Activated CD4-positive, alpha-beta T cell treated with anti-CD3 and anti-CD28 coated beads, Interleukin-2, amount 10 ng/mL, durations not matched to agents 7 days and 5 days (primary cell): ENCODE measurements around the gene DOCK7. TPM values are rescaled to one million over a fixed set of nuclear protein-coding genes. Genes with fewer than 3 reads are reported as not detected.

Experiments used
- CTCF ChIA-PET: fragments of 350-600 bp; sonication (Branson Sonifier 250); formaldehyde crosslinking; loops from one replicate; lab custom pipeline; 2021; ENCODE audit warnings: antibody characterized with exemption; lab: Charles Lee
- POLR2A ChIA-PET: fragments of 350-600 bp; sonication (Branson Sonifier 250); formaldehyde crosslinking; loops from one replicate; lab custom pipeline; 2021; ENCODE audit warnings: antibody characterized with exemption; lab: Charles Lee
- DNase-seq: peaks from one replicate; pipeline ENCODE4 v3.0.0-alpha.2; 2020
- H3K27ac Mint-ChIP-seq: one replicate; pipeline ENCODE4 v1.8.0; 2021; ENCODE audit warnings: mild to moderate bottlenecking, moderate library complexity, mixed read lengths
- H3K27me3 Mint-ChIP-seq: one replicate; pipeline ENCODE4 v1.8.0; 2021; ENCODE audit warnings: mixed read lengths
- H3K36me3 Mint-ChIP-seq: one replicate; pipeline ENCODE4 v1.8.0; 2021; ENCODE audit warnings: low read depth, mixed read lengths
- H3K4me1 Mint-ChIP-seq: one replicate; pipeline ENCODE4 v1.8.0; 2021; ENCODE audit warnings: mixed read lengths
- H3K4me3 Mint-ChIP-seq: one replicate; pipeline ENCODE4 v1.8.0; 2021; ENCODE audit warnings: mild to moderate bottlenecking, moderate library complexity, mixed read lengths
- H3K9me3 Mint-ChIP-seq: one replicate; pipeline ENCODE4 v1.8.0; 2021; ENCODE audit warnings: mixed read lengths
- total RNA-seq, 2 experiments: library from RNA; stranded (reverse); gene quantifications; one replicate each; pipeline ENCODE4 v1.2.3, GENCODE V29; 2021

DOCK7 gene
- total RNA-seq, 2 experiments from 2014 or later: 5.0 to 7.5 TPM

DNA sequence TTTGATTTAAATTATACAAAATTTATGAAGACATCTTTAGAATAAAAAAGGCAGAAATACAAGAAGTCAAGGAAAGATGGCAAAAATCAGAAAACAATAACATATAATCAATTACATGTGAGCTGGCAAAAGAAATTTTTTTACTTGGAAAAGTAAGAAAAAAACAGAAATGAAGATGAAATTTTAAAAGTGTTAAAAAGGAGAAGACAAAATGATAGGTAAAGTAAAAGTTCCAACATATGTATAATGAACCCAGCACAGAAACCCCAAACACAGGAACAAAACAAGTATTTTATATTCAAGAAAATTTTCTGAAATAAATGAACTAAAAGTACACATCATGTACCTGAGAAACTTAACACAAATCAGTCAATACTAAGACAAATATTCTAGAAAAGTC is 188.0 kb downstream of the DOCK7 start:
- no peaks in the 10 kb centered on the region for H3K36me3 Mint-ChIP-seq
- H3K4me1 Mint-ChIP-seq: no peaks in the 10 kb centered on the region
- no peak overlapping the region for H3K4me3 Mint-ChIP-seq
- ChIA-PET CTCF (no interaction called here), POLR2A (no interaction called here)
- H3K9me3 Mint-ChIP-seq: no peaks in the 10 kb centered on the region
- H3K27ac Mint-ChIP-seq: no peak overlapping the region
- no peaks in the 10 kb centered on the region for H3K27me3 Mint-ChIP-seq
- no peak for DNase-seq

DNA sequence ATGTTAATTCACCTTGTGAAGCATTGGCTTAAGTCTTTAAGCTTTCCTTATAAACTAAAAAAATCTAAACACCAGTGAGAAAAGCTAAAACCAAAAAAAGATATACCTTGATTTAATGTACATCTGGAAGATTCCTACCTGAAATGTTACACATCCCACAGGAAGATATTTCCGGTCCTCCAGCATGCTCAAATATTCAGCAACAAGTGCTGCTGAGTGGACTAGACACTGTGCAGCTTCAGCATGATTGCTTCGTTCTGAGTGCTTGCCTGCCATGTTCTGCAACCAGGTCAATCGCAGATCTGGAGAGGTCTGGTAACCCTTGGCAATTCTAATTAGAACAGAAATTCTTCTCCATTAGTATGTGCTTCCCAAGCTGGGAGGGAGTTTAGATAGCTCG is 194.0 kb downstream of the DOCK7 start:
- Mint-ChIP-seq H3K27ac (no peak overlapping the region), H3K36me3 (no peaks in the 10 kb centered on the region), H3K27me3 (no peaks in the 10 kb centered on the region), H3K9me3 (no peaks in the 10 kb centered on the region), H3K4me1 (no peaks in the 10 kb centered on the region), H3K4me3 (no peak overlapping the region)
- POLR2A ChIA-PET: no interaction called here
- CTCF ChIA-PET: no interaction called here
- DNase-seq: no peak

DNA sequence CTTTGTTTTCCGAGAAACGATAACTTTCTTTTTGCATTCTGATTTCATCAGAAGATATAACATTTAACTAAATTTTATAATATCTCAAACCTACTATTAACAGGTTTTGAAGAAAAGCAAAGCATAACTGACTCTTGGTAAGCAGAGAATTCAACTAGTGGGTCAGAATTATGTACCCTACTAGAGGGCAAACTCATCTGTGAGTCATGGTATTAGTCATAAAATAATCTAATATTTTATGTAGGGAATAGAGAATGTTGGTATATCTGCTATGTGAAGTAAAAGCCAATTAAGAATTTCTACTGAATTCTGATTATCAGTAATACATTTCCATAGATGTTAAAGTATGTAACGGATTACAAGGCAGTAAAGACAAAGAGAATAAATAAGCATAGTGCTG is 194.5 kb downstream of the DOCK7 start:
- CTCF ChIA-PET: no interaction called here

DNA sequence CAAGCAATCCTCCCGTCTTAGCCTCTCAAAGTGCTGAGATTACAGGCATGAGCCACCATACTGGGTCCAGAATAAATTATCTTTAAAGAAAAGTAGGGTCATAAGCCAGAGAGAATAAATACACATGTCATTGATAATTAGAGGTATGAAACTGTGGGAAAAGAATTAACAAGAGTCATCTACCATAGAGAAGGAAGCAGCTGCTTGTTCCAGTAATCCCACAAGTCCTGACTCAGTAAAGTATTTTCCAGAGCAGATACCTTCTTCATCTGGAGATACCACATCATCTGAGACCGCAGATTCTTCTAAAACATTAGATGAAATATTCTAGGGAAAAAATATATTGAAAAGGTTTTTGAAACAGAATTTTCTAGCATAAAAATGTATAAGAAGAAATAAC is 195.7 kb downstream of the DOCK7 start:
- no peak for DNase-seq
- Mint-ChIP-seq H3K27me3 (no peaks in the 10 kb centered on the region), H3K9me3 (no peaks in the 10 kb centered on the region), H3K27ac (no peak overlapping the region), H3K4me3 (no peak overlapping the region), H3K36me3 (no peaks in the 10 kb centered on the region), H3K4me1 (no peaks in the 10 kb centered on the region)
- ChIA-PET CTCF (no interaction called here), POLR2A (no interaction called here)

More for the DNA sequence above, 194.5 kb downstream of the DOCK7 start:
- no peak overlapping the region for H3K4me3 Mint-ChIP-seq
- H3K9me3 Mint-ChIP-seq: no peaks in the 10 kb centered on the region
- no peak for DNase-seq
- H3K27me3 Mint-ChIP-seq: no peaks in the 10 kb centered on the region
- no peak overlapping the region for H3K27ac Mint-ChIP-seq
- H3K4me1 Mint-ChIP-seq: no peaks in the 10 kb centered on the region
- H3K36me3 Mint-ChIP-seq: no peaks in the 10 kb centered on the region
- POLR2A ChIA-PET: no interaction called here

DNA sequence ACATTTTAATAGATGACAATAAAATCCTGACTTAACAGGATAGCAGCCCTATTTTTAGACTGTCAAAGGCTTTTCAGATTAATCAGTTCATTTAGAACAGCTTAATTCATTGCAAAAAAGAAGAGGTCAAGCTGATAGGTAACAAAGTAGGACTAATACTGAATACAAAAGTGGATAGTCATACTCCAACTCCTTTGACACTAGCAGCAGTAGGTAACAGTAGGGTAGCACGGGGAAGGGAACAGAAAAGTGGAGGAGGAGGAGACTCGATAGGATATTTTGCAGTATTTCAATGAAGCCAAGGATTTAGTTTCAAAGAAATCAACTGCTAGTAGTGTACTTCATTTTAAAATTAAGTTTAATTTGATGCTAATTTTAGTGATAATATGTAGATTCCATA is 200.2 kb downstream of the DOCK7 start:
- Mint-ChIP-seq H3K9me3 (no peaks in the 10 kb centered on the region), H3K27ac (no peak overlapping the region), H3K27me3 (no peaks in the 10 kb centered on the region), H3K36me3 (no peaks in the 10 kb centered on the region), H3K4me3 (no peak overlapping the region), H3K4me1 (no peaks in the 10 kb centered on the region)
- ChIA-PET POLR2A (no interaction called here), CTCF (interaction anchor here (0.6 kb wide), 1 partner anchor 180 kb away, joined by 5 read pairs; no protein-coding TSS in a partner anchor)
- DNase-seq: no peak

DNA sequence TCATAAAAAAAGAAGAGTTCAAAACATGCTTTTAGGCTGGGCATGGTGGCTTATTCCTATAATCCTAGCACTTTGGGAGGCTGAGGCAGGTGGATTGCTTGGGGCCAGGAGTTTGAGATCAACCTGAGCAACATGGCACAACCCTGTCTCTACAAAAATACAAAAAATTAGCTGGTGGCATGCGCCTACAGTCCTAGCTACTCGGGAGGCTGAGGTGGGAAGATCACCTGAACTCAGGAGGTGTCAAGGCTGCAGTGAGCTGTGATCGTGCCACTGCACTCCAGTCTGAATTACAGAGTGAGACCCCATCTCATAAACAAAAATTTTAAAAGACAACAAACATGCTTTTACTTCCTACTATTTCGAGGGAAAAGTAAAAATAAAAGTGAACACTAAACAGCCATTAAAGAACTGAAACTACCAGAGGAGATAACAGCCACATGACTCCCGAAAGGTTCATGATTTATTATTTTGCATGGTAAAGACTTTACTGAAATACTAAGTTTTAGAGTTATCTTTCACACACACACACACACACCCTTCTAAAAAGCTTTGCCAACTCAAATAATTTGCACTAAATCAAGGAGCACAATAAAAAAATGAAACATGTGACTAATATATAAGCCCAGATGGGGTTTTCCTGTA is 203.2 kb downstream of the DOCK7 start:
- no peaks in the 10 kb centered on the region for H3K4me1 Mint-ChIP-seq
- no peak for DNase-seq
- no peak overlapping the region for H3K27ac Mint-ChIP-seq
- CTCF ChIA-PET: no interaction called here
- H3K36me3 Mint-ChIP-seq: no peaks in the 10 kb centered on the region
- H3K9me3 Mint-ChIP-seq: no peaks in the 10 kb centered on the region
- H3K4me3 Mint-ChIP-seq: no peak overlapping the region
- POLR2A ChIA-PET: no interaction called here
- H3K27me3 Mint-ChIP-seq: no peaks in the 10 kb centered on the region

DNA sequence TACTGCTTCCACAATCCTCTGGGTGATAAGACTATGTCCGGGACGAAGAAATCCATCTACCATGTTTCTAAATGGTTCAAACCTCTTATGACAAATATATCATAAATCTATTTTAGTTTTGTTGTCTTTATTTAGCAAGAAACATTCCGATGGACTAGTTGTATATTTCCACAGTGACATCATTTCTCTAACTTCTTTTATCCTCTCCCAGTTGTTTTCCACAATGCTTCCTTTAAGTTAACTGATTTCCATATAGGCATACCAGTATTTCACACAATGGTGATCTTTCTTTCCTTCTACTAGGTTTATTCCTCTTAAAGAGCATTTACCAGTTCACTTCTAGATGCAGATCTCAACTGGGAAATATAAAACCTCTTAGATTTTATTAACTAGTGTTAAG is 206.5 kb downstream of the DOCK7 start:
- POLR2A ChIA-PET: no interaction called here
- no peak for DNase-seq
- Mint-ChIP-seq H3K4me1 (no peaks in the 10 kb centered on the region), H3K9me3 (no peaks in the 10 kb centered on the region), H3K4me3 (no peak overlapping the region), H3K27ac (no peak overlapping the region), H3K36me3 (no peaks in the 10 kb centered on the region), H3K27me3 (no peaks in the 10 kb centered on the region)
- CTCF ChIA-PET: no interaction called here

DNA sequence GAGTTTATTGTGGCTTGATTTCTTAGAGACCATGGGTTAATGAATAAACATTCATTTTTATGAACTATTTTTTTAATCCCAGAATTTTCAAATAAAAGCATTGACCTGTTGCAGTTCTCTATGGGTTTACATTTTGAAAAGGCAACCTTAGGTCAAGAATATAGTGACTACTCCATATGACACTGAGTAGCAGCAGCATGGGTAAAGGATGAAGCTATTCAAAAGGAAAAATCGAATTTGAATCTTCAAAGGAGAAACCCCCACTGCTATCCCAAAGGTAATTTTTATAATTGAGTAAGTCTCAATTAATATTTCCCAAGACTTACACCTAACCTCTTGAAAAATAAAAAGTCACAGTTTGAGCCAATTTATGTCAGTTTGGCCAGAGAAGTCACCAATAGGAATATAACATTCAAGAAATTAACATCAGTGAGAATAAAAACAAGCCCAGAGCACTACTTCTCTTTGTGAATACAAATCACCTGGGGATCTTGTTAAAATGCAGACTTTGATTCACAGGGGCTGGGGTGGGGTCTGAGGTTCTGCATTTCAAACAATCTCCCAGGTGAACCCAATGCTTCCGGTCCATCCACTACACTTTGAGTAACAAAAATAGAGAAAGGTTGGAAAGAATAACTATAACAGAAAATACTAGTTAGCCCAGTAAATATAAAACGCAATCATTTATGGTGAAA is 211.5 kb downstream of the DOCK7 start:
- Mint-ChIP-seq H3K27ac (no peak overlapping the region), H3K4me3 (no peak overlapping the region), H3K27me3 (no peaks in the 10 kb centered on the region), H3K4me1 (no peaks in the 10 kb centered on the region), H3K9me3 (no peaks in the 10 kb centered on the region), H3K36me3 (no peaks in the 10 kb centered on the region)
- ChIA-PET CTCF (no interaction called here), POLR2A (no interaction called here)
- DNase-seq: no peak

DNA sequence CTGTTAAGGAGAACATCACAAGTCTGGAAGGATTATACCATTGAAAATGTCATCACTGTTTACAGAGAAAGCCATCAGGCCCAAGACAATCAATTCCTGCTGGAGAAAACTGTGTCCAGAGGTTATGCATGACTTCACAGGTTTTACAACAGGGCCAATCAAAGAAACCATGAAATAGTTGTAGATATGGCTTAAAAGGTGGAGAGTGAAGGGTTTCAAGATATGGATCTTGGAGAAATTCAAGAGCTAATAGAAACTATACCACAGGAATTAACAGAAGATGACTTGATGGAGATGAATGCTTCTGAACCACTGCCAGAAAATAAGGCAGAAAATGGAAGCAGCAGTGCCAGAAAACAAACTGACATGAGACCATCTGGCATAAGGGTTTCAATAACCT is 221.1 kb downstream of the DOCK7 start:
- H3K4me1 Mint-ChIP-seq: no peaks in the 10 kb centered on the region
- ChIA-PET POLR2A (no interaction called here), CTCF (no interaction called here)
- H3K4me3 Mint-ChIP-seq: no peak overlapping the region
- no peaks in the 10 kb centered on the region for H3K9me3 Mint-ChIP-seq
- DNase-seq: no peak
- no peaks in the 10 kb centered on the region for H3K27me3 Mint-ChIP-seq
- no peak overlapping the region for H3K27ac Mint-ChIP-seq
- H3K36me3 Mint-ChIP-seq: peaks cover 5% of the 10 kb centered on the region

DNA sequence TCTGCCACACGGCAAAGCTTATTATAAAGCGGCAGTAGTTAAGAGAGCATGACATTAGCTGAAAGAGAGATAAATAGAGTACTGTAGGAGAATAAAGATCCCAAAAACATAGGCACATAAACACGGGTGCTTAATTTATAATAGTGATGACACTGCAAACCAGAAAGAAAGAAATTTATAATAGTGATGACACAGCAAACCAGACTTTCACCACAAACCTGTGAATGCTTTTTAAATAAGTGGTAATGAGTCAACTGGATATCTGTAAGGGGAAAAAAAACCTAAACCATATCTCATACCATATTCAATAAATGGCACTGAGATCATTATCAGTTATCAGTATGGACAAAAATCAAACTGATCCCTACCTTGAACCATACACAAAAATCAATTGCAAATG is 225.8 kb downstream of the DOCK7 start:
- no peaks in the 10 kb centered on the region for H3K27me3 Mint-ChIP-seq
- no peak overlapping the region for H3K27ac Mint-ChIP-seq
- CTCF ChIA-PET: interaction anchor here (0.6 kb wide), 1 partner anchor 258 kb away, joined by 4 read pairs; no protein-coding TSS in a partner anchor
- POLR2A ChIA-PET: no interaction called here
- H3K36me3 Mint-ChIP-seq: no peaks in the 10 kb centered on the region
- H3K9me3 Mint-ChIP-seq: no peaks in the 10 kb centered on the region
- no peak for DNase-seq
- H3K4me3 Mint-ChIP-seq: no peak overlapping the region
- no peaks in the 10 kb centered on the region for H3K4me1 Mint-ChIP-seq

DNA sequence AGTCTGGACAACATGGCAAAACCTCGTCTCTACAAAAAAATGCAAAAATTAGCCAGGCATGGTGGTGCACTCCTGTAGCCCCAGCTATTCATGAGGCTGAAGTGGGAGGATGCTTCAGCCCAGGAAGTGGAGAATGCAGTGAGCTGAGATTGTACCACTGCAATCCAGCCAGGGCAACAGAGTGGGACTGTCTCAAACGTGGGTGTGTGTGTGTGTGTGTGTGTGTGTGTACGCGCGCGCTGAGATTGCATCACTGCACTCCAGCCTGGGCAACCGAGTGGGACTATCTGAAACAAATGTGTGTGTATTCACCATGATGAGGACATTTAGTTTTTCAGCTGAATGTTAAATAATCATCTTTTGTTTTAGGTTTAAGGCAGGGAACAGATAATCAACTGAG is 230.2 kb downstream of the DOCK7 start:
- CTCF ChIA-PET: no interaction called here
- H3K4me3 Mint-ChIP-seq: no peak overlapping the region

DNA sequence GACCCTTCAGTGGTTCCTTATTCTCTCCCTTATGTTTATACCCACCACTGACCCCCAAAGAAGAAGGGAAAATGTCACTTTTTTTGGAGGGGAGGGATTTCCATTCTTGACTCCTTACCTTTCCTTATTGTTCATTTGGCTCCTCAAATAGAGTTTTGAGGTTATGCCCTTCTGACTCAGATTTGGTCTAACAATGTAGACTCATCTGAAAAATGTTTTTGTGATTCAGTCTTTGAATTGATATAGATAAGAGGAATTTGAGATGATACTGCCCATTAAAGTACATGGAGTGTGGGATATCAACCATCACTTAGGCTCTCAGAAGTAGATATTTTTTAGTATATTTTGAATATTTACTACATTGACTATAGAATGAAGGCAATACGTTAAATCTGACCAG is 235.2 kb downstream of the DOCK7 start:
- Mint-ChIP-seq H3K9me3 (no peaks in the 10 kb centered on the region), H3K27me3 (no peaks in the 10 kb centered on the region), H3K4me1 (peaks cover 24% of the 10 kb centered on the region), H3K27ac (no peak overlapping the region), H3K36me3 (peaks cover 55% of the 10 kb centered on the region), H3K4me3 (no peak overlapping the region)
- no peak for DNase-seq
- CTCF ChIA-PET: interaction anchor here (3.1 kb wide), 1 partner anchor 13 kb away, joined by 9 read pairs; no protein-coding TSS in a partner anchor
- POLR2A ChIA-PET: no interaction called here

More for the DNA sequence above, 230.2 kb downstream of the DOCK7 start:
- H3K4me1 Mint-ChIP-seq: peaks cover under 1% of the 10 kb centered on the region
- no peak overlapping the region for H3K27ac Mint-ChIP-seq
- no peaks in the 10 kb centered on the region for H3K27me3 Mint-ChIP-seq
- DNase-seq: no peak
- H3K36me3 Mint-ChIP-seq: peaks cover 16% of the 10 kb centered on the region
- POLR2A ChIA-PET: no interaction called here
- H3K9me3 Mint-ChIP-seq: no peaks in the 10 kb centered on the region

DNA sequence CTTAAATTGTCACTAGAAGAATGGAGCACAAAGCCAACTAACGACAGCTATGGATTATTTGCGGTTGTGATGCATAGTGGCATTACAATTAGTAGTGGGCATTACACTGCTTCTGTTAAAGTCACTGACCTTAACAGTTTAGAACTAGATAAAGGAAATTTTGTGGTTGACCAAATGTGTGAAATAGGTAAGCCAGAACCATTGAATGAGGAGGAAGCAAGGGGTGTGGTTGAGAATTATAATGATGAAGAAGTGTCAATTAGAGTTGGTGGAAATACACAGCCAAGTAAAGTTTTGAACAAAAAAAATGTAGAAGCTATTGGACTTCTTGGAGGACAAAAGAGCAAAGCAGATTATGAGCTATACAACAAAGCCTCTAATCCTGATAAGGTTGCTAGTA is 237.9 kb downstream of the DOCK7 start:
- Mint-ChIP-seq H3K9me3 (no peaks in the 10 kb centered on the region), H3K36me3 (peaks cover 71% of the 10 kb centered on the region), H3K27ac (peak overlapping the region; percentile 14), H3K4me3 (no peak overlapping the region), H3K4me1 (peaks cover 37% of the 10 kb centered on the region), H3K27me3 (no peaks in the 10 kb centered on the region)
- DNase-seq: no peak
- POLR2A ChIA-PET: no interaction called here
- CTCF ChIA-PET: interaction anchor here (3.1 kb wide), 1 partner anchor 10 kb away, joined by 9 read pairs; no protein-coding TSS in a partner anchor
